ENCODE results near the gene KRT37.

KRT37 gene

DNA sequence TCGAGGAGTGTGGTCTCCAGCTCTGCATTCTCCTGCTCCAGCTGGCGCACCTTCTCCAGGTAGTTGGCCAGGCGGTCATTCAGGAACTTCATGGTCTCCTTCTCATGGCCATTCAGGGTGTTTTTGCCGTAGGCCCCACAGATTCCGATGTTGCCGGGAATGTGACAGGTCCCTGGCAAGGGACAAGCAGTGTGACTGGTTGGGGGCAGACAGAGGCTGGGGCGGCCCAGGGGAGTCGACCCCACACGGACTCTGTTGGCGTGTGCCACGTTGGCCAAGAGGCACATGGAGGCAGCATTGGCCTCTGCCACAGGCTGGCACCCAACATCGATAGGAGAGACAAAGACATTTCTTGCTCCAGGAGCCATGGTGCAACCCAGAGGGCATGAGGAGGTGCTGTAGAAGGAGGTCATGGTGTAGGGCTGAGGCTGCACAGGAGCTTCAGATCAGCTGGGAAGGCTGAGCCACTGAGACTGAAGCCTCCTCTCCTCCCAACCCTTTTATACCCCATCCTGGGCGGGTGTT lies at the start of gene KRT37:
KRT37 (minus strand) TSS at position 475 of the 525 bp plus-strand sequence; CDS start at position 413, 62 bp downstream.
- no peak for DNase-seq (ENCODE audit: low read depth, low spot score)

DNA sequence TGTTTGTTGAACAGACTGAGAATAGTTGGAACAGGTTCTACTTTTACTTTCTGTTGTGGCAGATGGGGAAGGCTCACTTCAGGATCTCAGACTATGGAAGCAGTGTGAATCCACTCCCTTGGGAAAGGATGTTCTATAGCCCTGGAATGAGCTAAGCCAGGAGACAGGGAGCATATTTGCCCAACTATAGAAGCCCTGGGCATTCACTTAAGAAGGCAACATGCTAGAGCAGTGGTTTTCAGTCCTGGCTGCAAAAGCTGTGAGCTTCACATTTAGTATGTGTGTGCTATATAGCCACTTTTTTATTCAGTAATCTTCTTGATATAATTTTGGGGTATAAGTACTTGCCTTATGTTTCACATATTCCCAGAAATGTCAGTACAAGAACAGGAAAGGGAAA lies 44.0 kb upstream of the KRT37 start:
- no peak for DNase-seq (ENCODE audit: low read depth, low spot score)

- no peak for DNase-seq (ENCODE audit: low read depth, low spot score)
Observed at GRCh38 chr17:41467561-41467960, 43.2 kb upstream of the KRT37 start.

DNA sequence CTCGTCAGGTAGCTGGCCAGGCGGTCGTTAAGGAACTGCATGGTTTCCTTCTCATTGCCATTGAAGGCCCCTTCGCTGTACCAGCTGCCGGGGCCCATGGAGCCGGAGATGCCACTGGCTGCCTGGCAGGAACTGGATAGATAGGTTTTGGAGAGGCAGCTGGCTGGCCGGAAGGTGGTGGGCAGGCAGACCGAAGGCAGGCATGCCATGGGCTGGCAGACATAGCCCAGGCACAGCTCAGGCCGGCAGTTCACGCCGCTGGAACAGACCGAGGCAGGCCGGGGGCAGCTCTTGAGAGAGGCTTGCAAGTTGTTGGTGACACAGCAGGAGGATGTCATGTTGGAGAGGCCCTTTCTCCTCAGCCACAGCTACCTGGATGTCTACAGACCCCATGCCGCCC lies 42.6 kb upstream of the KRT37 start, which contains the start of gene KRT32:
KRT32 (minus strand) TSS at position 399 of the 400 bp plus-strand sequence; CDS start at position 338, 61 bp downstream.
- no peak for DNase-seq (ENCODE audit: low read depth, low spot score)

DNA sequence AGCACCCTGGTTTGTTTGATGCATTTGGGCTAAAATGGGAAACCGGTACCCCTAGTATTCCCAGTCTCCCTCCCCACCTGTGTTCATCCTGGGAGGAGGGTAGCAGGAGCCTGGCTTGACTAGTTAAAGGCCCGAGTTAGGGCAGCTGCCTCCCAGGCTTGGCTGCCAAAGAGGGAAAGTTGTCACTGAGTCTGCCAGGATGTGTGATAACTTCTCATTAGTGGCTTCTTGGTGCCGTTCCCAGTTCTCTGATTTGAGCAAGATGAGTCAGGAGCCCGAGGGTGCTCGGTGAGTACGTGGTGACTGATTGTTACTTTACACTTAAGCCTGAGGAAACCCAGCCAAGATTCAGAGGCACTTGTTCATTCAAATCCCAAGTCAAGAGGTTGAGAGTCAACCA lies 40.3 kb upstream of the KRT37 start:
- peak; percentile 98 for DNase-seq (ENCODE audit: low read depth, low spot score)

- DNase-seq (ENCODE audit: low read depth, low spot score): no peak
Observed at GRCh38 chr17:41464173-41464572, 39.8 kb upstream of the KRT37 start.

- DNase-seq (ENCODE audit: low read depth, low spot score): no peak
Observed at GRCh38 chr17:41463746-41464145, 39.4 kb upstream of the KRT37 start.

DNA sequence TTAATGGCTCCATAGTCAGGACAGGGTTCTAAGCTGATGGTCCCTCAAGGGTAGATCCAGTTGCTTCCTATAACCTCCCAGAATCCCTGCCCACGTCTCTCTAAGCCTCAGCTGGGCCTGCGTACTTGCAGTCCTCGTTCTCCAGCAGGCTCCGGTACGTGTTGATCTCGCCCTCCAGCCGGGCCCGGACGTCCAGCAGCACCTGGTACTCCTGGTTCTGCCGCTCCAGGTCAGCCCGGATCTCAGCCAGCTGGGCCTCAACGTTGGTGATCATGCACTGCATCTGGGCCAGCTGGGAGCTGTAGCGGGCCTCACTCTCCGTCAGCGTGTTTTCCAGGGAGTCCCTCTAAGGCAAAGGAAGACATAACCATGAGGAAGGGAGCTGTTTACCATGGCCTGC lies 38.3 kb upstream of the KRT37 start:
- DNase-seq (ENCODE audit: low read depth, low spot score): no peak

DNA sequence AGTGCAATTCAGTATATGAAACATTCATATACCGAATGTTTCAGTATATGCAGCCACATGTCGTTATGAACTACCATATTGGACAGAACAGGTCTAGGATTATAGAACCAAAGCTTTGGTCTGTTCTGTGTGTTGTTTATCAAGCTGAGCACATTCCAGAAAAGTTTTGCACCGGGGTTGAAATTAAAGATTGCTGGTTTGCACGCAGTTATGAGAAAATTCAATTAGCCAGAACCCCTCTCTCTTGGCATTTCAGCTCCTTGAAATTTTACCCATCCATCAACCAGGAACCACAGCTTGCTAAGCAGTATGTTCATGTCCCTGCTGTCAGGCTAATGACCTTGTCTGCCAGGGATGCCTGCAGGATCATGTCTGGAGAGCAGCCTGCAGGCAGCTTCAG lies 33.3 kb upstream of the KRT37 start:
- DNase-seq (ENCODE audit: low read depth, low spot score): no peak

DNA sequence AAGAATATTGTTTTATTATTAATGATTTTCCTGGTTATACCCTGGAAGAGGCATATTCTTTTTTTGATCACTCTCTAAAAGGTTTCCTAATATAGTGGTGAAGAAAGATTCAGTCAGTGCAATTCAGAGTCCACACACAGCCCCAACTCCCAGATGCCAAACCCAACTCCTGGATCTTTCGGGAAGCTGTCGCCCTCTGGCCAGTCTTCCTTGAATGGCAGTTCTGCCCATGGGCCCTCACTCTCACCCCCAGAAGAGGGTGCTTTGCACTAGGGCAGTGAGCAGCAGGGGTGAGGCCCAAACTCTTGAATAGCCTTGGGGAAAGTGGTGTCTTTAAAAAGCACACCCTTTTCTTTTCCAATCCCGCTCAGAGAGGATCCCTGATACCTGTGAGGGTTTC lies 31.8 kb upstream of the KRT37 start:
- no peak for DNase-seq (ENCODE audit: low read depth, low spot score)

DNA sequence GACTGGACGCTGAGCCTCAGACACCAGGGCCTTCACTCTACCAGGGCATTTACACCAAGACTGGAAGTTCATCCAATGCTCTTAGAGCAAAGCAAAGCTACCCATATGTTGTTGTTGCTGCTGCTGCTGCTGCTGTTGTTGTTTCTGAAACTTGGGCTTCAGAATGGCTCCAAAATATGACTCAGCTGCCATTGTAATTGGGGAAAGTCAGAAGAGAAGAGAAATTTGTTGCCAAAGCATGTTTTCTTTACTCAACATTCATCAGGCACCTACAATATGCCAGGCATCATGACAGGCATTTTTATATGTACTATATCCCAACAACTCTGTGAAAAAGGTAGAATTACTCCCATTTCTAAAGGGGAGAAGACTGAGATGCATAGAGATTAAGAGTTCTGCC lies 30.9 kb upstream of the KRT37 start:
- DNase-seq (ENCODE audit: low read depth, low spot score): peak; percentile 52

GRCh38 chr17:41453066-41453465 lies 28.7 kb upstream of the KRT37 start:
- DNase-seq (ENCODE audit: low read depth, low spot score): no peak

DNA sequence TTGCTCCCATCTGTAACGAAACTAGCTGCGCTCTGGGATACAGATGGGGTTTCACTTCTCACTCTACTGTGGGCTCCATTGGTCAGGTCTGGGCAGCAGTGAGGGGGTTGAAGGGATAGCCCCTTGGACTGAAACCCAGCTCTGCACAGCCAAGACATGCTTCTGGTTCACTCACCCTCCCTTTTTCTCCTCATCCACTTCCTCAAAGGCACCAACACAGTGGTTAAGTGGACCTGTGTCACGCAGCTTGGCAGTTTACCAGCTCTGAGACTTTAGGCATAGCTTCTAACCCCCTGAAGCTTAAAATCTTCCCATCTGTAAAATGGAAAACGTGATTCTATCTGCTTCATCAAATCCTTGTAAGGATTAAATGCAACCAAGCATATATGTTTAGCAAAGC lies 27.9 kb upstream of the KRT37 start:
- DNase-seq (ENCODE audit: low read depth, low spot score): no peak

DNA sequence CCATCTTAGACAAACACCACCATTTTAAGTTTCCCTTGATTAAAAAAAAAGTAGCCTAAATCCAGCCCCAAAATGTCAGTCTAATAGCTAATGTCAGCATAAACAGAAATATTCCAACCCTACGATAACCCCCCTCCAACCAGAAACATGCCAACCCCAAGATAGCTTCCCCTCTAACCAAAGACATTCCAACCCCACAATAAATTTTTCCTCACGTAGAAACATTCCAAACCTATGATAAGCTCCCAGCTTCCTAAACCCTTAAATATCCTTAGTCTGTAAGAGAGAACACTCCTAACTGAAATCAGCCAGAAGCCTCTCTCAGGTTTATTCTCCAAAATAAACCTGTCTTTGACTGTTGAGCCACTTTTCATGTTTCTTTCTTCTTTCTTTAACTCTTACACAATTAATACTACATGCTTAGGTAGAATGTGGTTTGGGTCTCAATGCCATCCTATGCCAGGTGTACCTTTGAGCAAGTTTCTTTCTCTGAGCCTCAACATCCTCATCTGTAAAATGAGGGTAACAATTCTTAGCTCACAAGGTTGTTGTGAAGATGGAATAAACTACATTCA lies 26.9 kb upstream of the KRT37 start:
- DNase-seq (ENCODE audit: low read depth, low spot score): peak; percentile 19

DNA sequence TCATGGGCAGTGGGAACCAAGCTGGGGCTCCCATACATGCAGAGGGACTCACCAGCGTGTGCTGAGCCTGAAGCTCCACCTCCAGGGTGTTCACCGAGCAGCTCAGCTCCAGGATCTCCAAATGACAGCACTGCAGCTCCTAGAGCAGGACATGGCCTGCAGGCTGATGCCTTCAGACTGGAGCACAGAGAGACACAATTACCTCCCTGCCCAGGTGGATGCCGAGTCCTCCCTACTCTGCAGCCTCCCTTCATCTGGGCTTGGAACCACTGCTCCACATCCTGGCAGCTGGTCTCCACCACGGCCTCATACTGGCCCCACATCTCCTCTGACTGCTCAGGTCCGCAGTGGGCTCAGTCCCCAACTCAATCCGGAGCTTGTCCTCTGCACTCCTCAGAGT lies 24.6 kb upstream of the KRT37 start:
- DNase-seq (ENCODE audit: low read depth, low spot score): no peak

DNA sequence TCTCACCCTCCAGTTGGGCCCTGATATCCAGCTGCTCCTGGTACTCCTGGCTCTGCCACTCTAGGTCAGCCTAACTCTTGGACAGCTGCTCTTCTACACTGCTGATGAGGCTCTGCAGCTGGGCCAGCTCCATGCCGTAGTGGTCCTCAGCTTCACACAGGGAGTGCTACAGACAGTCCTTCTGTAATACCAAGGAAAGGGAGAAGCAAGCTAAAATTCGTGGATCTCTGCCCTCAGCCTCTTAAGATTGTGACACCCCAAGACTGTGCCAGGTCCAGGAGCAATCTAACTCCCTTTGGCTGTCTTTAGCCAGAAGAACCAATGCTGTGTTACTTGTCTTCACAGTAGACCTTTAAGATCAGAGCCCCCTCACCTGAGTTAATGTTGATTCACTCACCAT lies 24.1 kb upstream of the KRT37 start:
- DNase-seq (ENCODE audit: low read depth, low spot score): no peak

DNA sequence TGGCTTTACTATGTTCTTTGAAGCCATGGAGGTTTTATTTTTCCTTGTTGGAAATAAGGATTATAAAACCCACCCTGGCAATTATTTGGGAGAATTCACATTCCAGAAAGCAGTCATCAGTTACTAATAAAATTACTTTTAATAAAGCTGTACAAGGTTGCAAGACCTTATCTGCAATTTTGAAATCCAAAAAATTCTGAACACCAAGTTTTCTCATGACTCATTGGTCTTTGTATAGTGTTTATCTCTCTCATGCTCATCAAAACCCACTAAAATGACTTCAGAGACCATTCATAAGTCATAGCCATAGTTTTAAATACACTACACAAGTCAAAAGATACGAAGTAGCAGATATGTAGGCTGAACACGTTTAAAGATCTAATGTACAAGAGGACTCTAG lies 22.4 kb upstream of the KRT37 start:
- DNase-seq (ENCODE audit: low read depth, low spot score): no peak

DNA sequence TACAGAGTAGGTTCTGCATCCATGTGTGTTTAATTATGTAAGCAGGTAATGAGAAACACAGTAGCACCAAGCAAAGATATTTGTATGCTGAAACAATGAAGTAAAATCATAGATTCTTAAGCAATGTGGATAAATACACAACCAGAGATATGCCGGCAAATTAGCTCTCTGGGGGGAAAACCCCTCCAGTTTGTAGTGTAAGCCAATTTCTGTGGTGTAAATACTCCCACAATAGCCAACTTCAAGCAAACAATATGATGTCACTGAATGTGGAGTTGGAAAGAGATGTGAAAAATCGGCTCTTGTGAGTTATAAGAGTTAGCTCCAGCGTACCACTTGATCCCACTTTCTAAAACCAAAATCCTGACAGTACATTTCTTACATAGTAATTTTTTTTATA lies 20.3 kb upstream of the KRT37 start:
- no peak for DNase-seq (ENCODE audit: low read depth, low spot score)

DNA sequence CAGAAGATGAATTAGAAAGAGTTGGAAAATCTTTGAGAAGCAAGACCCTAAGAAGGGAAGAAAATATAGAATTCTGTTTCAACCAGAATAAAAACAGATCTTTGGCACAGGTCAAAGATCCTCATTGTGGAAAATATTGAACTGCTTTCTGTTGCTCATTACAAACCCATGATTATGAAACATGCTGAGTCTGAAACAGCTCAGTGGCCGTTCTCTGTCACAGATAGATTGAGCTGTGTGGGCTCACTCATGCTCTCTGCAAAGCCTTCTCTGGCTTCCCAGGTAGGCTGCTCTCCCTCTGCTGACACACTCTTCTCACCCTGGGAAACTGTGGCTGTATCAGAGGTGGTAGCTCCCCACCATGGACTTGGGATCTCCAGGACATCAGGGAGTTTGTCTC lies 19.8 kb upstream of the KRT37 start:
- no peak for DNase-seq (ENCODE audit: low read depth, low spot score)

DNA sequence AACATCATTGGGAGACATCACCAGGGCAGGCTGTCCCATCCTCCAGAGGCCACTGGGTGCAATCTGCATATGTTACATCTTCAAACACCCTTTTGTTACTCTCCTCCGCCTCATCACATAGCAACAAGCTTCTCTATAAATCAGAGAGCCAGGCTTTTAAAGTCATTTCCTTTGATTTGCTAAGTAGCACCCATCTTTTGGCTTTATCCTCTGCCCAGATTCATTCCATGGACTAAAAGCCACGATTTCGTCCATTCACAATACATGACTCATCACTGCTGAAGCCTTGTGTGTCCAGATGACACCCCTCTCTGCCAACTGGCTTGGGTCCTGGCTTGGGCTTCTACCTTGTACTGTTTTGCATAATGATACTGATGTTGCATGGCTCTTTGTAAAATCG lies 18.4 kb upstream of the KRT37 start:
- DNase-seq (ENCODE audit: low read depth, low spot score): peak; percentile 46

- DNase-seq (ENCODE audit: low read depth, low spot score): no peak
Observed at GRCh38 chr17:41440531-41441033, 16.2 kb upstream of the KRT37 start, which contains the start of gene KRT38. TSS of gene KRT38 (minus strand) at chr17:41440983. CDS start at chr17:41440921, 62 bp downstream.

GRCh38 chr17:41439375-41439774 lies 15.0 kb upstream of the KRT37 start:
- no peak for DNase-seq (ENCODE audit: low read depth, low spot score)

- DNase-seq (ENCODE audit: low read depth, low spot score): no peak
Observed at GRCh38 chr17:41437769-41438168, 13.4 kb upstream of the KRT37 start.

- no peak for DNase-seq (ENCODE audit: low read depth, low spot score)
Observed at GRCh38 chr17:41437254-41437653, 12.9 kb upstream of the KRT37 start.
